DMS53 treated with DMSO at 0.1 percent for 48 hours (cell line): ENCODE measurements around the gene POLRMT.

Source experiments
- DNase-seq: peaks from one replicate; lab custom pipeline; 2025; ENCODE audit not compliant: unreplicated experiment; lab: John Stamatoyannopoulos, UW

The POLRMT gene

DNA sequence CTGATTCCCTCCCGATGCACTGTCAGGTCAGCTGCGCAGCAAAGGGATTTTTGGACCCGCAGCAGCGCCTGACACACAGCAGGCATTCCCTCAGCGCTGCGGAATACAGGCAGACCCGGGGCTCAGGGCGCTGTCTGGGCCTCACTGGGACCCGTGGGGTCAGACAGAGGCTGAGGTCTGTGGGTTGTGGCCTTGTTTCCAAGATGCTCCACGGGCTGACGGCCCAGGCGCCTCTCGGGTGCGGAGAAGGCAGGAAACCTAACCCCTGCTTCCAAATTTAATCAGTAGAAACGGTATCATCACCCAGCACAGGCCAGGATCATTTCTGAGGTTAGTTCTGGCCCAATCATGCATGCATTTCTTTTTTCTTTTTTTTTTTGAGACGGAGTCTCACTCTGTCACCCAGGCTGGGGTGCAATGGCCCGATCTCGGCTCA, 30.4 kb upstream of the POLRMT start:
- DNase-seq, result no peak

GRCh38 chr19:662962-663681, 29.8 kb upstream of the POLRMT start, which contains the start of gene RNF126:
RNF126 (minus strand) TSS chr19:663214; CDS start chr19:663121, 93 bp downstream.
- DNase-seq, result peak; percentile 58

- no peak for DNase-seq
Measured at GRCh38 chr19:662207-662961, 29.0 kb upstream of the POLRMT start.

DNA sequence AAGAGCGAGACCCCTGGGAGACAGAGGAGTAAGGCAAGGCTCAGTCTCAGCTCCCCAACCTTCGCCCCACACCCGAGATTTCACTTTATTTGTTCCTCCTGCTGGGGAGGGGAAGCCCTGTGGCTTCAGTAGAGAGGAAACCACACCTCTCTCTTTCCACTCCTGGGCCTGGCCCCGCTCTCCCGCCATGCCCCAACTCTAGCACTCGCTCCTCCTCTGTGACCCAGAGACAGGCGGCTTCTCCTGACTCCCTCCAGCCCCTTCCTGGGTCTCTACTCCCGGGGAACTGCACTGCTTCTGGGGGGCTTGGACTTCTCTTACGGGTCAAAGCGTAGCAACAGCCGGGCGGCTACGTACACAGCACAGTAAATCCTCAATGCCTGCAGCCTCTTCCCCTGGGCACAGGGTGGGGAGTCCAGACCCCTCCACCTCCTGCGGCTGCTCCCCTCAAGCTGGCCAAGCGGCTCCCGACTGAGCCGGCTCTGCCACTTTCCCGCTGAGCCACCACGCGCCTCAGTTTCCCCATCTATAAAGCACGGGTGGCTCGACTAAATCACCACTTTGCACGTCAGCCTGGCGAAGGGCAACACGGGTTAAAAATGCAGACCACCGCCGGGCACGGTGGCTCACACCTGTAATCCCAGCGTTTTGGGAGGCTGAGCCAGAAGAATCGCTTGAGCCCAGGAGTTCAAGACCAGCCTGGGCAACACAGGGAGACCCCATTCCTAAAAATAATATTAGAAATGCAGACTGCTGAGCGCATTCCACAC, 28.3 kb upstream of the POLRMT start:
- DNase-seq, result no peak

- no peak for DNase-seq
Measured at GRCh38 chr19:660793-661426, 27.6 kb upstream of the POLRMT start.

- no peak for DNase-seq
Measured at GRCh38 chr19:658916-659839, 25.8 kb upstream of the POLRMT start.

DNA sequence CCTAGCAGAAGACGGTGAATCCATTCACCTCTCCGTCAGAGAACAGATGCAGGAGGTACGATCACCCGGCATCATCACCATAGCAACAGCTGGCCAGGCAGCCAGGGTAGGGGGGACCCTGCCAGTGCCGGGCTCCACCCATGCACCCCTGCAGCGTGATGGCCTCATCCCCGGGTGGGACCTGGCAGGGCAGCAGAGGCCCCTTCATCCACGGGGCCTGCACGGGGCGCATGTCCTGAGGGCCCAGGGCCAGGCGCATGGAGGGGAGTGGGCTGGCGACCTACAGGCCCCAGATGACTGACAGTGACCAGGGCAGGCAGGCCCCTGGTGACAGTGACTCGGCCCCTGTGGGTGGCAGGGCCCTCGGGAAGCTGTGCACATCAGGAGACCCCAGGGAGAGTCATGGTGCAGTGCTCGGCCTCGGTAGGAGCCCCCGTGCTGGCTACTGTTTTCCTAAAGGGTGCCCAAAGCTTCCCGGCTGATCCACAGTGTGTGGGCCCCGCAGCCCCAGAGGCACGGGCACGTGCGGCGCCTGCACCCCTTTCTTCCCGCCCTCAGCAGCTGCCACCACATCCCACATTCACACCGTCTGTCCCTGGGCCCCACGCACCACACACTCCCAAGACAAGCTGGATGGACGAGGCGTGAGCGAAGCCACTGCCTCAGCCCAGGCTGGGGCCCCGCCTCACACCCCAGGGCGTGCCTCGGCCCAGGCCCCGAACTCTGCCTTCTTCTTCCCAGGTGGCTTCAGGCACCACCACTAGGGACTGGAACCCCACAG, 24.9 kb upstream of the POLRMT start:
- DNase-seq, result no peak

DNA sequence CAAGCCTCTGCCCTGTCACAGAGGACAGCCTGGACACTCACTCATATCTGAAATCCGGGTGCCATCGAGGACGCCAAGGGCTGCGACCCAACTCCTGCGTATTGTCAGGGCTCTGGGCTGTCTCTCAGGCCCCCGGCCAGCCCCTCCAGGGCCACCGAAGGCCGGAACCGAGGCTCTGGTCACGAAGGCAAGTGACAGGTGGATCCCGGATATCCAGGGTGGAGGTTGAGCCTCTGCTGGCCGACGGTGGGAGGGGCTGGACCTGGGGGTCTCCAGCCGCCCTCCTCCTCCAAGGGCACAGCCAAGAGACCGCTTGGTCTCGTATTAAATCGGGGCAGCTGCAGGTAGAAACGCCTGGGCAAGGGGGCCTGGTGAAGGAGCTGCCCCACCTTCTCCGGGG, 24.3 kb upstream of the POLRMT start:
- no peak for DNase-seq

DNA sequence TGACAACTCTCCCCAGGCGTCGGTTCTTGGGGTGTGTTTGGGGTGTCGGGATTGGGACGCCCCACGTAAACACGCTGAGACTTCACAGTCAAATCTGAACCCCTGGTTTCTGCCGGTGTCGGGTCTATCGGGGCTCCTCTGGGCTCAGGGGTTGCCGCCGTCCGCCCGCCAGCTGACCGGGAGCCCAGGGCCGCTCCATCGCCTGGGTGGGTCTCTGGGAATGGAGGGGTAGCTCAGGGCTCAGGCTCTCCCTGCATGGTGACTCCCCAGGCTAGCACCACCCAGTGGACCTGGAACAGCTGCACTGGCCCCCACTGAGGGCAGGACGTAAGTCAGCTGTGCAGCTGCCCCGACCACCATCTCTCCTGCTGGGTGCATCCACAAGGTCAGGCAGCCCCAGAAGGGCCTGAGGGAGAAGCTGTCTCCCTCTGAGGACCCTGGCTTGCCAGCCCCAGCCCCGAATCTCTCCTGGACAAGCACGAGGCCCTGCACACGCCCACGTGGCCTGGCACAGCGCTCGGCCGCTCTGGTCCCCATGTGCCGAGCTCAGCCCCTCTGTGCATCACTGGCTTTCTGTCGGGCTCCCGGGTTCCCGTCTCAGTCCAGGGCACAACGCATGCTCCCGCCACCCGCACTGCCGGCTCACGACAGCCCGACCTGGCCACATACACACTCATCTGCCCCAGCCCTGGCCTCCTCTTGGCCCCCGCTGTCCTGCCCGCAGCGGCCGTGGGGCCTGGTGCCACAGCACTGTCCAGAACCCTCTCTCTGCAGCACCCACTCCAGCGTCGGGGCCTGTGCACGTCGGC, 23.6 kb upstream of the POLRMT start:
- no peak for DNase-seq

- DNase-seq, result no peak
Measured at GRCh38 chr19:655691-656090, 22.4 kb upstream of the POLRMT start.

DNA sequence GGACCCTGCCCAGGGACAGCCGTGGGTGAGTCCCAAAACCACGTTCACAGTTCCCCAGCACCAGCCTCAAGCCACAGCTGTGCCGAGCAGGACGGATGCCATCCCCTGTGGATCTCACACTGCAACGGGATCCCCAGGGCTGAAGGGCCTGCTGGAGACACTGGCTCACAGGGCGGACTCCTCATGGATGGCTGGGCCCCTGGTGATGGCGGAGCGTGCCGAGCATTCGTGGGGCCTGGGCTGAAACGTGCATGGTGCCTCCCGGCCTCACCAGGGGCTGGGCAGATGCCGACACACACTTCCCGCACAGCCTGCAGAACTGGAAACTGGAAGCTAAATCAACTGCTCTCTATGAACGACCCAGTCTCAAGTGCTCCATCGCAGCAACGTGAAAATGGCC, 20.1 kb upstream of the POLRMT start:
- DNase-seq, result no peak

DNA sequence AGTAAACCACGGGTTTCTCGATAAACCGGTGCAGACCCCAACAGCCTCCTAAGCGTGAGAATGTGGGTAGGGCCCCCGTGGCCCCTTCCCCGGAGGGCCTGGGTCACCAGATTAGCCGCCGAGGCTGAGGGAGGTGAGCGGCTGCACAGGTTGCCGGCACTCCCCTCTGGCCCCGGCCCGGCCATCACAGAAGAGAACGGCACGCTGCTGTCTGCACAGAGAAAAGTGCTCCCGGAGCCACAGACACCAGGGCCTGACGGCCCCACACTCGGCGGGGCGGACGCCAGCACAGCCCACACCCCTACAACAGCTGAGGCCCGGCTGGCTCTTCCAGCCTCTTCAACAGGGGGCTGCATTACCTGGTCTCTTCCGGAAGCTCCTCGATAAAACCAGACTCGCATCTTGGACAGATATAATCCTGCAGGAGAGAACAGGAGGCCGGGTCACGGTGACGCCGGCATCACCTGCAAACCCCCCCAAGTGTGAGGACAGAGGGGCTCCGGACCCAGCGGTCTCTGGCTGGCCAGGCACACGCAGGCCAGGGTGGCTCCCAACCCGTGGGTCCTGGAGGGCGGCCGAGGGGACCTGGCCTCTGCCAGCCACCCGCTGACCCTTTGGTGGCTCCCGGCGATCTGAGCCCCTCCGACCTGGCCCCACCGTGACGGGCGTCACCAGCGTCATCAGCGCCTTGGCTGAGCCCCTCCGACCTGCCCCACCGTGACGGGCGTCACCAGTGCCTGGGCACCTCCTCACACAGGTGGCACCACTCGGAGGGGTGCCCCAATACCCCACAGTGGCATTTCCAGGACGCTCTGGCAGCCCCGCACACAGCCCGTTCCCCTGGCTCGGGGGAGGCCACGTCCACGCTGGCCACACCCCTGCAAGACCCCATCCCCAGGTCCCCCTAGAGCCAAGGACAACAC, 19.4 kb upstream of the POLRMT start:
- DNase-seq, result no peak

DNA sequence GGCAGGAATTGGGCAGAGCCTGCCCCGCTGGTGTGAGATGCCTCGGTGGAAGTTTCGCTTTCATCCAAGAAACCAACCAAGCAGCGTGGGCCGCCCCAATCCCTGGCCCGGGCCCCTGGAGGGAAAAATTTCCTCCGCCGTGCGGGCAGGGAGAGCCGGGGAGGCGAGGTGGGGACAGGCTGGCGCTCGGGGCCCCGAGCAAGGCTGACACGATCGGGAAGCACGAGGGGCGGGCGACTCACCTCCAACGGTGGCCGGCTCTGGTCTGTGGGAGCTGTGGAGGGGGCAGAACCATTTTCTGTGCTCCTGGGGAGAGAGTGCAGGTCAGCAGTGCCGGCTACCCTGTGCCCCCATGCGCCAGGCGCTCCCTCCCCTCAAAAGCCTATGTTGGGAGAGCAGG, 18.7 kb upstream of the POLRMT start:
- no peak for DNase-seq

GRCh38 chr19:651114-651818, 17.9 kb upstream of the POLRMT start:
- no peak for DNase-seq

DNA sequence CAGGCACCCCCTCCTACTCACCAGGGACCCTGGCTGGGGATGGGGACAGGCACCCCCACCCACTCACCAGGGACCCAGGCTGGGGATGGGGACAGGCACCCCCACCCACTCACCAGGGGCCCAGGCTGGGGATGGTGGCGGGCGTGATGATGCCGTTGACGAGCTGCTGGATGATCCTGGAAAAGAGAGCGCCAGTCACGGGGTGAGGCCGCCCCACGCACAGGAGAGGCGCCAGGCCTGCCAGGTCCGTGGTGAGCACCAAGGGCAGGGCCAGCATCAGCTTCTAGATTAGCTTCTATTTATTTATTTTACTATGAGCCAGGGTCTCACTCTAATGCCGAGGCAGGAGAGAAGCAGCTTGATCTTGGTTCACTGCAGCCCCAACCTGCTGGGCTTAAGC, 16.8 kb upstream of the POLRMT start:
- DNase-seq, result no peak

- DNase-seq, result no peak
Measured at GRCh38 chr19:648904-649801, 15.8 kb upstream of the POLRMT start.
